HG03457 (cell line): ENCODE data around the gene GPR142.

ENCODE experiments used
- ATAC-seq: cut with Tn5 transposase; IDR thresholded peaks from one replicate; pipeline ENCODE4 v1.9.1; 2021; ENCODE audit warnings: moderate number of reproducible peaks; ENCODE audit not compliant: unreplicated experiment

Gene GPR142

DNA sequence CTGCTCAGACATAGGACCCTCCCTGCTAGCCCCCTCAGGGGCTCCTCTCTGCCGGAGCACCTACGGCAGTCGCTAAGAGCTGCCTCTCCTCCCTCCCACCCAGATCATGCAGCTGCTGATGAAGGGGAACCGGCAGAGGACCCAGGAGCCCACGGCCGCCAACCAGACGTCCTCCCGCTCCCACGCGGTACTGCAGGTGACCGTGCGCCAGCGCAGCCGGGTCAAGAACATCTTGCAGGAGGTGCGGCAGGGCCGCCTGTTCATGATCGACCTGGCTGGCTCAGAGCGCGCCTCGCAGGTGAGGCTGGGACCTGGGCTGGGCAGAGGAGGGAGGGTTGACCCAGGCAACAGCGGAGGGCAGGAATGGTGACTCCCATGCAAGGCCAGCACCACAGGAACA is 22.6 kb upstream of the GPR142 start:
- ATAC-seq = no peak

- ATAC-seq = no peak
Measured at GRCh38 chr17:74345433-74346241, 21.7 kb upstream of the GPR142 start.

- ATAC-seq = no peak
Measured at GRCh38 chr17:74347646-74348045, 19.7 kb upstream of the GPR142 start.

DNA sequence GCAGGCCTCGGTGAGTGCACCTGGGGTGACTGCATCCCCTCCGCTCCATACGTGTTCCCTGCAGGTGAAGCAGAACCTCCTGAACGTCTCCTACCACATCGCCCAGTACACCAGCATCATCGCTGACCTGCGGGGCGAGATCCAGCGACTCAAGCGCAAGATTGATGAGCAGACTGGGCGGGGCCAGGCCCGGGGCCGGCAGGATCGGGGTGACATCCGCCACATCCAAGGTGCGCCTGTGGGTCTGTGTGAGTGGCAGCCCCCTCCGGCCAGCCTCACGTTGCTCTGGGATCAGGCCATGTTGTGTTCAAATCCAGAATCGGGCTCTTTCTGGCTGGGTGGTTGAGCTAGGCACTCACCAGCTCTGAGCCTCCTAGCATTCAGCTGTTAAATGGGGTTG is 18.2 kb upstream of the GPR142 start:
- ATAC-seq = no peak

DNA sequence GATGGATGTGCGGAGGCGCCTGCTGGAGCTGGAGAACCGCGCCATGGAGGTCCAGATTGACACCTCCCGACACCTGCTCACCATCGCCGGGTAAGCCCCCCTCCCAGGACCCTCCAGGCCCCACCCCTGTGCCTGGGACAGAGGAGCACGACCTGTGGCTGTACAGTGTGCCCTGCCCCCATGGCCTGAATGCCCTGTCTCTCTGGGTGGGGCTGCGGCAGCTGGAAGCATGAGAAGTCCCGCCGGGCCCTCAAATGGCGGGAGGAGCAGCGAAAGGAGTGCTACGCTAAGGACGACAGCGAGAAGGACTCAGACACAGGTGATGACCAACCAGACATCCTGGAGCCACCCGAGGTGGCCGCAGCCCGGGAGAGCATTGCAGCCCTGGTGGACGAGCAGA is 16.8 kb upstream of the GPR142 start:
- no peak for ATAC-seq

DNA sequence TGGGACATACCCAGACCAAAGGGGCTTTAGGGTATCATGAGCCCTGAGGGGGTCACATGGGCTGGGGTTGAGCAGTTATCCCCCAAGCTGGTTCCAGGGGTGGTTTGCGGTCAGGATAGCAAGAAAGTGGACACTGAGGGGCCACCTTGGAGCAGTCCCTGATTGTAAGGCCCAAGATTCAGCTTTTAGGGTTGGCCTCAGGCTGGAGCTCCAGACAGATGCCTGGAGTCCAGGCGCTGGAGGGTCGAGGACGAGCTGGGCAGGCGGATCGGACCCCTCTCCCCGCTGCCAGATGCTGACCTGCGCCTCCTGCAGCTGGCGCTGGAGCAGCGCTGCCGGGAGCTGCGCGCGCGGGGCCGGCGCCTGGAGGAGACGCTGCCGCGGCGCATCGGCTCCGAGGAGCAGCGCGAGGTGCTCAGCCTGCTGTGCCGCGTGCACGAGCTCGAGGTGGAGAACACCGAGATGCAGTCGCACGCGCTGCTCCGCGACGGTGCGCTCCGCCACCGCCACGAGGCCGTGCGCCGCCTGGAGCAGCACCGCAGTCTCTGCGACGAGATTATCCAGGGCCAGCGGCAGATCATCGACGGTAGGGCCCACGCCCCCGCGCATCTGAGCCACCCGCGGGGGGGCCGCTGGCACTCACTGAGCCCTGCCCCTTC is 15.6 kb upstream of the GPR142 start:
- no peak for ATAC-seq

DNA sequence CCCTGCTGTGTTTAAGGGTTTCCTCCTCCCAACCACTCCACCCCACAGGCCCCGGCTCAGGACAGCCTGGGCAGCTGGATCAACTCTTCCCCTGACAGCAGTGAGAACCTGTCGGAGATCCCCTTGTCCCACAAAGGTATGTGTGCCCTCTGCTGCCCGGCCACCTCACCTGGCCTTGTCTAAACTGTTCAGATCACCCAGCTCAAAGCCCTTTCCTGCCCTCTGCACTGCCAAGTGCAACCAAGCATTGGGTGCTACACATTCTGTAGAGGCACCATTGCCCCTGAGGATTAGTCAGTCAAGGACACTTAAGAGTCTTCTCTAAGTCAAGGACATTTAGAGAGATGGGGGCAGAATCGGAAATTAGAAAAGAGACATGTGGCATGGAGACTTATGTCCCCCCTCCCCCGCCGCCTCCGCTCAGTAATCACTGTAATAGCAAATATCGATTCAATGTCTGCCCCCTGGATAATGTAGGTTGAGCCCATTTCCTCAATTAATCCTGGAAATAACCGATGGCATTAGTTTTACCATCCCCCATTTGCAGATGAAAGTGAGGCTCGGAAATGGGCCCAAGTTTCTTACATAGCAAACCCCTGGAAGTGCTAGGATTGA is 13.8 kb upstream of the GPR142 start:
- no peak for ATAC-seq

GRCh38 chr17:74354123-74354522 is 13.2 kb upstream of the GPR142 start:
- no peak for ATAC-seq

DNA sequence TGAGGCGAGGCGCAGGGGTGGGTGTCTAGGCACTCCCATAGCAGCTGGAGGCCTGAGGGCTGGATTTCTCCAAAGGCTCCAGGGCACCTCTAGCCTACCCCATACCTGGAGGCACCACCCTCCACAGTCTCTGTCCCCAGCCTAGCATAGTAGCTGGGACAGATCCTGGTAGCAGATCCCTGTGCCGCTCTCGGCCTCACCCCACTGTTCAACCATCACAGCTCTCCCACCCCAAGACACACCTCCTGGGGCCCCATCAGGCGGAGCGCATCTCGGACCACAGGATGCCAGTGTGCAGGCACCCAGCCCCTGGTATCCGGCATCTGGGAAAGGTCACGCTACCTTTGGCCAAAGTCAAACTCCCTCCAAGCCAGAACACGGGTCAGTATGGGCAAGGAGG is 12.7 kb upstream of the GPR142 start:
- no peak for ATAC-seq

DNA sequence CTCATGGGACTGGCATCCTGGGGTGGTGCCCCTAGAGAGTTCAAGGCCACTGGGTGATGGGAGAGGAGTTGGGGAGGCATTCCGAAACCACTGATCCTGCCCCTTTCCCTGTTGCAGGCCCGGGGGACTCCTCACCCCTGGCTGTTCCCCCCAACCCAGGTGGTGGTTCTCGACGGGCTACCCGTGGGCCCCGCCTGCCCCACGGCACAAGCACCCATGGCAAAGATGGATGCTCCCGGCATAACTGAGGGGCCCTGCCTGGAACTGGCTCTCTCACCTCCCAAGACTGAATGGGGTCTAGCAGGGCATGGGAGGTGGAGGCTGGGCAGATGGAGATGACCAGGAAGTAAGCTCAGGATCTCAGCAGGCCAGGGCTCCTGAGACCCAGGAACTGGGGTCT is 12.2 kb upstream of the GPR142 start:
- no peak for ATAC-seq

GRCh38 chr17:74356646-74357465 is 10.4 kb upstream of the GPR142 start:
- ATAC-seq = no peak

DNA sequence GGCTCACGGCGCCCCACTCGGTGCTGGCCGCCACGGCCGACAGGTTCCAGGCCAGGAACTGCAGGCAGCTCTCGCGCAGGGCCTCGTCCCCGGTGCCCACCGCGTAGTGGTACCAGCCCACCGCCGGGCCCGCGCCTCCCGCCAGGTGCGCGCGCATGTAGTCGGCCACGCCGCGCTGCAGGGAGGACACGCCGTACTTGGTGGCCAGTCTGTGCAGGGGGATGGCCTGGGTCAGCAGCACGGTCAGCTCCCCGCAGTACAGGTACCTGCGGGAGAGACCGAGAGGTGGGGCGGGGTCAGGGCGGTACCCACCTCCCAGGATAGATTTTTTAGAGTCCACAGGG is 9.9 kb upstream of the GPR142 start:
- ATAC-seq = no peak

- no peak for ATAC-seq
Measured at GRCh38 chr17:74358697-74359096, 8.6 kb upstream of the GPR142 start.

- ATAC-seq = no peak
Measured at GRCh38 chr17:74359916-74360315, 7.4 kb upstream of the GPR142 start.

GRCh38 chr17:74360899-74361229 is 6.4 kb upstream of the GPR142 start:
- ATAC-seq = no peak

DNA sequence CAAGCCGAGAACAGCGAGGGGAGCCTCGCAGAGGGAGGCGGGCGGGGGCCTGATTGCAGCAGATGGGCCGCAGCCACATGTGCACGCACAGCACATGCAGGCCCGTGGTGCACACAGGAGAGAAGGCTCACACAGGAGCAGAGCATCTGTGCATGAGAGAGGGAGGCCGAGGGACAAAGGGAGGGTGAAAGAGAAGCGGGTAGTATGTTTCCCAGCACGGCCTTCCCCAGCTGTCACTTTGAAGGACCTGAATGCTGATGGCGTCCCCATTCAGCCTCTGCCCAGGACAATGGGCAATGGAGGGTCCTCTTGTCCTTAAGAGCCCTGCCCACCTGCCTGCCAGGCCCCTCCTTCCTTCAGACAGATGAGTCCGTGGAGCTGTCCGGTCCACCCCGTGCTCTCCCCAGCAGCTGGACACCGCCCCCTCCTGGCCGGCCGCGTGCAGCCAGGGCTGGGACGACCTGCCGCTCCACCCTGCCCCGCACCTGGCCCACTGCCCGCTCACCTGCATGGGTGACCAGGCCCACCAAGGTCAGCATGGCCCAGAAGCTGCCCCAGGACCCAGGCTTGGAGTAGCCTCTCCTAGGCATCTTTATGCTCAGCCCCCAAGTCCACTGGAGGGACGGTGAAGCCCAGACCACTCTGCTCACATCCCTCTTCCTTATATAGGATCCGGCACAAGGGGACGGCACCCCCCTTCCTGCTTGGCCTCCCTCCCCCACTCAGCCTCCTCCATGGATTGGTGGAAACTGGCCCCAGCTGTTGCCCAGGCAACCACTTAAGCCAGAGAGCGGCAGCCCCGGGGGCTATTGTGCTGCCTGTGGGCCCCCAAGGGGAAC is 5.9 kb upstream of the GPR142 start, which contains the start of gene BTBD17:
TSS of gene BTBD17 (minus strand) at position 639 of the 839 bp plus-strand sequence. CDS start at position 590, 49 bp downstream.
- ATAC-seq = no peak

GRCh38 chr17:74362069-74362405 is 5.3 kb upstream of the GPR142 start:
- ATAC-seq = no peak

GRCh38 chr17:74362810-74363498 is 4.4 kb upstream of the GPR142 start:
- no peak for ATAC-seq

GRCh38 chr17:74368341-74369081 is 1.2 kb downstream of the GPR142 start:
- no peak for ATAC-seq
